ENCODE data around the gene AAGAB.

The AAGAB gene

DNA sequence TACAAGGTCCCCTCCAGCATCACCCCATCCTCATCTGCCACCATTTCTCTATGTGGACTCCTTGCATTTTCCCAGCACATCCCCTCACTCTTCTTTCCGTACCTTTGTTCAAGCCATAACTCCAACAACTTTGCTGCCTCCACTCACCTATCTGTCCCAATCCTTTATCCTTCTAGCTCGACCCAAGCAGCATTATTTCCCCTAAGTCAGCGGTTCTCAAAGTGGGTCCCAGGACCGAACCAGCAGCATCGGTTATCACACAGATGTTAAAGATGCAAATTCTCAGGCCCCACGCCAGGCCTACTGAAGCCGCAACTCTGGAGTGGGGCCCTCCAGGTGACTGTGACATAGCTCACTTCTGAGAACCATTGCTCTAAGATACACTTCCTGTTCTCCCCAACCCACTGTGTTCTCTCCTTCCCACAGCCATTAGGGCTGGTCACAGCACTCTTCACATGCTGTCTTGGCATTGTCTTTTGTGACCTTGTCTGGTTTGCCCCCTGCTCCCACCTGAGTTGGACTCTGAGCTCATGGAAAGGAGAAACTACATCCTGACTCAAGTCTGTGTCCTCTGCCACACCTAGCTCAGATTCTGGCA lies 56.2 kb downstream of the AAGAB start:
- TF ChIP-seq, protein P1, sequence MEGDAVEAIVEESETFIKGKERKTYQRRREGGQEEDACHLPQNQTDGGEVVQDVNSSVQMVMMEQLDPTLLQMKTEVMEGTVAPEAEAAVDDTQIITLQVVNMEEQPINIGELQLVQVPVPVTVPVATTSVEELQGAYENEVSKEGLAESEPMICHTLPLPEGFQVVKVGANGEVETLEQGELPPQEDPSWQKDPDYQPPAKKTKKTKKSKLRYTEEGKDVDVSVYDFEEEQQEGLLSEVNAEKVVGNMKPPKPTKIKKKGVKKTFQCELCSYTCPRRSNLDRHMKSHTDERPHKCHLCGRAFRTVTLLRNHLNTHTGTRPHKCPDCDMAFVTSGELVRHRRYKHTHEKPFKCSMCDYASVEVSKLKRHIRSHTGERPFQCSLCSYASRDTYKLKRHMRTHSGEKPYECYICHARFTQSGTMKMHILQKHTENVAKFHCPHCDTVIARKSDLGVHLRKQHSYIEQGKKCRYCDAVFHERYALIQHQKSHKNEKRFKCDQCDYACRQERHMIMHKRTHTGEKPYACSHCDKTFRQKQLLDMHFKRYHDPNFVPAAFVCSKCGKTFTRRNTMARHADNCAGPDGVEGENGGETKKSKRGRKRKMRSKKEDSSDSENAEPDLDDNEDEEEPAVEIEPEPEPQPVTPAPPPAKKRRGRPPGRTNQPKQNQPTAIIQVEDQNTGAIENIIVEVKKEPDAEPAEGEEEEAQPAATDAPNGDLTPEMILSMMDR (IDR thresholded peaks at IDR 0.05; ENCODE audit: borderline replicate concordance, insufficient read depth, low read depth, low read length), result no peak

GRCh38 chr15:67197364-67197695 lies 57.1 kb downstream of the AAGAB start:
- H3K4me3 ChIP-seq (ENCODE audit: low read depth, low read length), result no peak overlapping the region
- TF ChIP-seq, protein P1 (IDR thresholded peaks at IDR 0.05; ENCODE audit: borderline replicate concordance, insufficient read depth, low read depth, low read length), result no peak

More for the DNA sequence above, 56.2 kb downstream of the AAGAB start:
- no peak overlapping the region for H3K4me3 ChIP-seq (ENCODE audit: low read depth, low read length)

- TF ChIP-seq, protein P1 (IDR thresholded peaks at IDR 0.05; ENCODE audit: borderline replicate concordance, insufficient read depth, low read depth, low read length), result no peak
- no peak overlapping the region for H3K4me3 ChIP-seq (ENCODE audit: low read depth, low read length)
Measured at GRCh38 chr15:67196672-67197363, 57.6 kb downstream of the AAGAB start.

GRCh38 chr15:67196222-67196621 lies 58.2 kb downstream of the AAGAB start:
- no peak overlapping the region for H3K4me3 ChIP-seq (ENCODE audit: low read depth, low read length)
- TF ChIP-seq, protein P1 (IDR thresholded peaks at IDR 0.05; ENCODE audit: borderline replicate concordance, insufficient read depth, low read depth, low read length), result no peak

DNA sequence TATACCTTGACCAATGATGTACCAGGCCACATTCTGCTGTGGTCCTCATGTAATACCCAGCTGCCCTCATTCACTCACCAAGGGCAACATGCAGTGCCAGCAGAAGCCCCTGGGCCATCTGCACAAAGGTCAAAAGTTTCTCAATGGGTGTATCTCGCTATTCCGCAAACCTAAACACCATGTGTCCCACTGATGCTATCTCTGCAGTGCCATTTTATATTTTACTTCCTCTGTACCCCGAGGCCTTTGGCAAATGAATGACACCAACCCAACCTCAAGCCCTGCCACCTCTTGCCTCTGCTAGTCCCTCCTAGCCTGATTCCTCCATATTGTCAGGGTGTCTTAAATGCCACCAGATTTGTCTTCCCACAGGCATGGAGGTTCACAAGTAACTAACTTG lies 59.2 kb downstream of the AAGAB start:
- TF ChIP-seq, protein P1 (IDR thresholded peaks at IDR 0.05; ENCODE audit: borderline replicate concordance, insufficient read depth, low read depth, low read length), result no peak
- no peak overlapping the region for H3K4me3 ChIP-seq (ENCODE audit: low read depth, low read length)

DNA sequence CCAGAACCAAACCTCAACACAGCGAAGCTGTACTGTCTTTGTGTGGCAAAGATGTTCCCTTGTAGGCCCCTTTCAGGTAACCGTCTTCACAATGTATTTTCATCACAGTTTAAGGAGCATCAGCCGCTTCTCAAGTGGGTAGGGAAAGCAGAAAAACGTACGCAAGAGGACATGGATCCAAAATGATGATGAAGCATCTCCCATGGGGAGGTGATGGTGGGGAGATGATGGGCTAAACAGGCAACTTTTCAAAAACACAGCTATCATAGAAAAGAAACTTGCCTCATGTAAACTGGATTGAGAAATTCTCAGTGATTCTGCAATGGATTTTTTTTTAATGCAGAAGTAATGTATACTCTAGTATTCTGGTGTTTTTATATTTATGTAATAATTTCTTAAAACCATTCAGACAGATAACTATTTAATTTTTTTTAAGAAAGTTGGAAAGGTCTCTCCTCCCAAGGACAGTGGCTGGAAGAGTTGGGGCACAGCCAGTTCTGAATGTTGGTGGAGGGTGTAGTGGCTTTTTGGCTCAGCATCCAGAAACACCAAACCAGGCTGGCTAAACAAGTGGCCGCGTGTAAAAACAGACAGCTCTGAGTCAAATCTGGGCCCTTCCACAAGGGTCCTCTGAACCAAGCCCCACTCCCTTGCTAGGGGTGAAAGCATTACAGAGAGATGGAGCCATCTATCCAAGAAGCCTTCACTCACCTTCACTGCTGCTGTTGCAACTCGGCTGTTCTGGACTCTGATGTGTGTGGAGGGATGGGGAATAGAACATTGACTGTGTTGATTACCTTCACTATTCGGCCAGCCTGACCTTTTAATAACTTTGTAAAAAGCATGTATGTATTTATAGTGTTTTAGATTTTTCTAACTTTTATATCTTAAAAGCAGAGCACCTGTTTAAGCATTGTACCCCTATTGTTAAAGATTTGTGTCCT lies 60.0 kb downstream of the AAGAB start:
- H3K4me3 ChIP-seq (ENCODE audit: low read depth, low read length), result no peak overlapping the region
- TF ChIP-seq, protein P1 (IDR thresholded peaks at IDR 0.05; ENCODE audit: borderline replicate concordance, insufficient read depth, low read depth, low read length), result no peak

Measured in GM12875 (cell line).